K562 (cell line): Measurements from ENCODE around the gene MRPL28. TPM values are rescaled to one million over a fixed set of nuclear protein-coding genes. Genes with fewer than 3 reads are reported as not detected.
A peak's percentile ranks its signal among the peaks of the same experiment; 100 is the strongest.

Experiments used
- ARID2 ChIP-seq: fragments of 450-650 bp; IDR thresholded peaks from 2 replicates; pipeline ENCODE4 v1.6.1; 2017; ENCODE audit warnings: antibody characterized with exemption, mild to moderate bottlenecking
- BCOR ChIP-seq: fragments of 450-650 bp; IDR thresholded peaks from 2 replicates; pipeline ENCODE4 v1.6.1; 2016
- CBX2 ChIP-seq: fragments of 200-600 bp; sonication (generic); IDR thresholded peaks from one replicate; pipeline ENCODE4 v1.6.1; 2012; ENCODE audit warnings: mild to moderate bottlenecking, low read length, inconsistent platforms; ENCODE audit not compliant: insufficient read depth, poor library complexity, severe bottlenecking
- CC2D1A ChIP-seq: fragments of 450-650 bp; IDR thresholded peaks from 2 replicates; pipeline ENCODE4 v1.6.1; 2017; ENCODE audit warnings: mild to moderate bottlenecking
- CEBPB ChIP-seq: fragments of 450-650 bp; IDR thresholded peaks from 2 replicates; pipeline ENCODE4 v1.6.1; 2016; ENCODE audit warnings: missing genetic modification characterization, missing compliant biosample characterization
- CREM ChIP-seq: IDR thresholded peaks from 2 replicates; pipeline ENCODE4 v1.6.1; 2014; ENCODE audit warnings: antibody characterized with exemption, low read depth
- ETV1 ChIP-seq: fragments of 450-650 bp; conservative IDR thresholded peaks from 2 replicates; pipeline ENCODE4 v1.6.1; 2016; ENCODE audit warnings: missing genetic modification characterization, control low read depth, low read depth, missing compliant biosample characterization
- GABPB2 ChIP-seq: fragments of 250-450 bp; sonication (Bioruptor Pico); conservative IDR thresholded peaks from 2 replicates; pipeline ENCODE4 v1.5.1; 2021; ENCODE audit warnings: mild to moderate bottlenecking
- HIVEP1 ChIP-seq: fragments of 250-450 bp; sonication (Bioruptor Pico); IDR thresholded peaks from 2 replicates; pipeline ENCODE4 v1.4.0; 2020; ENCODE audit warnings: mild to moderate bottlenecking
- ILK ChIP-seq: fragments of 450-650 bp; IDR thresholded peaks from 2 replicates; pipeline ENCODE4 v1.6.1; 2016; ENCODE audit warnings: missing genetic modification characterization, low read depth, mild to moderate bottlenecking, missing compliant biosample characterization, moderate library complexity, borderline replicate concordance
- L3MBTL2 ChIP-seq: fragments of 450-650 bp; IDR thresholded peaks from 2 replicates; pipeline ENCODE4 v1.6.1; 2016; ENCODE audit warnings: mild to moderate bottlenecking, moderate library complexity
- MBD2 ChIP-seq: sonication (generic); IDR thresholded peaks from 2 replicates; pipeline ENCODE4 v1.6.1; 2016; ENCODE audit warnings: low read depth, borderline replicate concordance
- POLR2B ChIP-seq: fragments of 450-650 bp; IDR thresholded peaks from 2 replicates; pipeline ENCODE4 v1.6.1; 2018; ENCODE audit warnings: low read depth; ENCODE audit not compliant: partially characterized antibody
- PYGO2 ChIP-seq: fragments of 450-650 bp; IDR thresholded peaks from 2 replicates; pipeline ENCODE4 v1.6.1; 2016; ENCODE audit warnings: mild to moderate bottlenecking, missing genetic modification characterization, moderate library complexity, missing compliant biosample characterization
- RAD21 ChIP-seq, 2 experiments: fragments of 250-450 bp in 1 of 2; fragments of 450-650 bp in 1 of 2; sonication (Bioruptor Pico) in 1 of 2; formaldehyde crosslinking in 1 of 2; IDR thresholded peaks in 1 of 2; conservative IDR thresholded peaks in 1 of 2; 2 replicates each; pipeline versions ENCODE4 v1.4.0 to v1.8.0; 2020 to 2022; ENCODE audit warnings: mild to moderate bottlenecking in 2 of 2, moderate library complexity in 1 of 2
- TFE3 ChIP-seq: fragments of 450-650 bp; formaldehyde crosslinking; IDR thresholded peaks from 2 replicates; pipeline ENCODE4 v1.4.0; 2020; ENCODE audit warnings: mild to moderate bottlenecking, mixed read lengths
- U2AF2 ChIP-seq: fragments of 200-400 bp; formaldehyde crosslinking; optimal IDR thresholded peaks from 2 replicates; pipeline ENCODE3; 2017; ENCODE audit warnings: low read depth, mild to moderate bottlenecking, low read length
- ZNF143 ChIP-seq: sonication (generic); formaldehyde crosslinking; IDR thresholded peaks from 2 replicates; pipeline ENCODE4 v1.9.0; 2022; ENCODE audit warnings: mild to moderate bottlenecking, missing genetic modification reagents
- ZNF740 ChIP-seq, 3 experiments: fragments of 200-800 bp in 1 of 3; sonication (Bioruptor generic) in 1 of 3; sonication (generic) in 1 of 3; formaldehyde crosslinking in 1 of 3; IDR thresholded peaks; 2 replicates each; pipeline versions ENCODE4 v1.6.1 to v1.8.0; 2016 to 2022; ENCODE audit warnings: mild to moderate bottlenecking in 2 of 3, missing compliant biosample characterization in 2 of 3, missing genetic modification characterization in 2 of 3, missing genetic modification reagents in 1 of 3
- polyA plus RNA-seq, 8 experiments: library from polyadenylated mRNA; depleted of rRNA in 4 of 8; stranded (reverse) in 5 of 8; unstranded in 3 of 8; fragments of >200 nt; fragmentation: Nextera tagmentation in 2 of 8; fragmentation: Illumina TruSeq in 1 of 8; extraction: Ambion mirVana in 2 of 8; extraction: Trizol in 1 of 8; gene quantifications; 2 replicates each; pipeline versions ENCODE4 v1.2.1 to v1.2.3, GENCODE V29; 2011 to 2014; ENCODE audit warnings: inconsistent platforms in 1 of 8, missing spikeins in 1 of 8
- total RNA-seq, 7 experiments: library from RNA; depleted of rRNA in 6 of 7; stranded (reverse); fragments of >200 nt in 6 of 7; fragmentation: Illumina TruSeq in 2 of 7; extraction: Trizol in 2 of 7; gene quantifications; 2 replicates each; pipeline versions ENCODE4 v1.2.1 to v1.2.3, GENCODE V29; 2011 to 2021; ENCODE audit warnings: low replicate concordance in 1 of 7
- TF ChIP-seq, protein P1 (sequence below): fragments of 450-650 bp; IDR thresholded peaks from 2 replicates; pipeline ENCODE4 v1.6.1; 2017; ENCODE audit warnings: antibody characterized with exemption
- TF ChIP-seq, protein P2 (sequence below): fragments of 450-650 bp; formaldehyde crosslinking; IDR thresholded peaks from 2 replicates; pipeline ENCODE4 v1.4.0; 2022; ENCODE audit warnings: missing genetic modification characterization

The MRPL28 gene
- total and polyA plus RNA-seq, 9 of the 15 experiments (the other 6 are each of a cell fraction or from before 2014, with no cell fraction given): 2.5 to 323 (median 175) TPM

GRCh38 chr16:324451-325334 is 45.6 kb downstream of the MRPL28 start (continued):
- TF ChIP-seq, protein P1, sequence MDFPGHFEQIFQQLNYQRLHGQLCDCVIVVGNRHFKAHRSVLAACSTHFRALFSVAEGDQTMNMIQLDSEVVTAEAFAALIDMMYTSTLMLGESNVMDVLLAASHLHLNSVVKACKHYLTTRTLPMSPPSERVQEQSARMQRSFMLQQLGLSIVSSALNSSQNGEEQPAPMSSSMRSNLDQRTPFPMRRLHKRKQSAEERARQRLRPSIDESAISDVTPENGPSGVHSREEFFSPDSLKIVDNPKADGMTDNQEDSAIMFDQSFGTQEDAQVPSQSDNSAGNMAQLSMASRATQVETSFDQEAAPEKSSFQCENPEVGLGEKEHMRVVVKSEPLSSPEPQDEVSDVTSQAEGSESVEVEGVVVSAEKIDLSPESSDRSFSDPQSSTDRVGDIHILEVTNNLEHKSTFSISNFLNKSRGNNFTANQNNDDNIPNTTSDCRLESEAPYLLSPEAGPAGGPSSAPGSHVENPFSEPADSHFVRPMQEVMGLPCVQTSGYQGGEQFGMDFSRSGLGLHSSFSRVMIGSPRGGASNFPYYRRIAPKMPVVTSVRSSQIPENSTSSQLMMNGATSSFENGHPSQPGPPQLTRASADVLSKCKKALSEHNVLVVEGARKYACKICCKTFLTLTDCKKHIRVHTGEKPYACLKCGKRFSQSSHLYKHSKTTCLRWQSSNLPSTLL: no peak
- TF ChIP-seq PYGO2 (tag) (no peak), TFE3 (CRISPR knock-in tag) (peak; percentile 43), CEBPB (no peak), ZNF143 (no peak), HIVEP1 (CRISPR knock-in tag) (no peak), CREM (peak; percentile 92), GABPB2 (CRISPR knock-in tag) (no peak), POLR2B (no peak), L3MBTL2 (peak; percentile 92), MBD2 (peak; percentile 50; the same call in 1 of the 2 replicates), U2AF2 (no peak), ETV1 (no peak; the same call in 1 of the 2 replicates), CC2D1A (no peak; the same call in 1 of the 2 replicates), ILK (no peak), ZNF740 (CRISPR knock-in tag; IDR thresholded peaks at IDR 0.05) (no peak), ZNF740 (tag; IDR thresholded peaks at IDR 0.05) (no peak), BCOR (peak; percentile 80; the same call in 1 of the 2 replicates), CBX2 (no peak), ARID2 (no peak), RAD21 (CRISPR knock-in tag; conservative IDR thresholded peaks at IDR 0.05 in 1 of 2, IDR thresholded peaks at IDR 0.05 in 1 of 2) (no peak)
- TF ChIP-seq, protein P2, sequence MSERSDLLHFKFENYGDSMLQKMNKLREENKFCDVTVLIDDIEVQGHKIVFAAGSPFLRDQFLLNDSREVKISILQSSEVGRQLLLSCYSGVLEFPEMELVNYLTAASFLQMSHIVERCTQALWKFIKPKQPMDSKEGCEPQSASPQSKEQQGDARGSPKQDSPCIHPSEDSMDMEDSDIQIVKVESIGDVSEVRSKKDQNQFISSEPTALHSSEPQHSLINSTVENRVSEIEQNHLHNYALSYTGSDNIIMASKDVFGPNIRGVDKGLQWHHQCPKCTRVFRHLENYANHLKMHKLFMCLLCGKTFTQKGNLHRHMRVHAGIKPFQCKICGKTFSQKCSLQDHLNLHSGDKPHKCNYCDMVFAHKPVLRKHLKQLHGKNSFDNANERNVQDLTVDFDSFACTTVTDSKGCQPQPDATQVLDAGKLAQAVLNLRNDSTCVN (CRISPR knock-in tag): no peak
